ENCODE results near the gene KCNG2.

DNA sequence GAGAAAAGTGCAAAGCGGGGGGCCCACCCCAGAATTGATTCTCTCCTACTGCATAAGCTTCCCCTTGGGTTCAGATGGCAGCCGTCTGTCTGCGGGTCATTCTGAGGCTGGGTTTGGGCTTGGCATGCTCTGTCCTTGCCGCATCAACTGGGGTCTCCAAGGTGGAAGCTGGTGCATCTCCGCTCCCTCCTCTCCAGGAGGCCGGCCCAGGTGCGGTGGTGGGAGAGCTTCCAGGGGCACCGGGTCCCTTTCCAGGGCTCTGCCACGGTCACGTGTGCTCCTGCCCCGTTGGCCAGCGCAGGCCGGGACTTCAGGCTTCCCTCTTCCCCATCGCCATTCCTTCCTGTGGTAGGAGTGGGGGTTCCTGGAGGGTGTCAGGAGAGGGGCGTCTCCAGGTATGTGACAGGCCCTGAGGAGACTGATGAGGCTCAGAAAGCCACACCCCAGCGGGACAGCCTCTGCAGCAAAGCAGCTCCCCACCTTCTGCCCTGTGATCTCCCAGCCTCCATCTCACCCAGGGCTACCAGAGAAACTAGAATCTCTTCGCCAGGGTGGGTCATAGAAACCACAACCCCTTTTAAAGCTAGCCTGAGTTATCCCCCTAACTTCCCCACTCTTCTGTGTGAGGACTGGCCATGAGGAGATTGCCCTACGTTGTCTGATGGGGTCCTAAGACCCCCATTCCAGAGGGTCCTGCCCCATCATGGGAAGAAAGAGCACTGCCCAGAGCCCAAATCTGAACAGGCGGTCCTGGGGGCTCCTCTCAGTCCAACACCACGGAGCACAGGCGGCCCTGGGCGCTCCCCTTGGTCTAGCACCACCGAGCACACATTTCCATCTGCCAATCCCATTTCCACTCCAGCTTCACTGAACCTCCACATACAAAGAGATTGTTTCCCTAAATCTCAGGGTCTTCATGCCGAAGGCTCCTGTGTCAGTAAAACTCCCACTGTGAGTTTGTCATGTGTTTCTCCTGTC lies 77.1 kb downstream of the KCNG2 start:
- TF ChIP-seq, protein P1, sequence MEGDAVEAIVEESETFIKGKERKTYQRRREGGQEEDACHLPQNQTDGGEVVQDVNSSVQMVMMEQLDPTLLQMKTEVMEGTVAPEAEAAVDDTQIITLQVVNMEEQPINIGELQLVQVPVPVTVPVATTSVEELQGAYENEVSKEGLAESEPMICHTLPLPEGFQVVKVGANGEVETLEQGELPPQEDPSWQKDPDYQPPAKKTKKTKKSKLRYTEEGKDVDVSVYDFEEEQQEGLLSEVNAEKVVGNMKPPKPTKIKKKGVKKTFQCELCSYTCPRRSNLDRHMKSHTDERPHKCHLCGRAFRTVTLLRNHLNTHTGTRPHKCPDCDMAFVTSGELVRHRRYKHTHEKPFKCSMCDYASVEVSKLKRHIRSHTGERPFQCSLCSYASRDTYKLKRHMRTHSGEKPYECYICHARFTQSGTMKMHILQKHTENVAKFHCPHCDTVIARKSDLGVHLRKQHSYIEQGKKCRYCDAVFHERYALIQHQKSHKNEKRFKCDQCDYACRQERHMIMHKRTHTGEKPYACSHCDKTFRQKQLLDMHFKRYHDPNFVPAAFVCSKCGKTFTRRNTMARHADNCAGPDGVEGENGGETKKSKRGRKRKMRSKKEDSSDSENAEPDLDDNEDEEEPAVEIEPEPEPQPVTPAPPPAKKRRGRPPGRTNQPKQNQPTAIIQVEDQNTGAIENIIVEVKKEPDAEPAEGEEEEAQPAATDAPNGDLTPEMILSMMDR (IDR thresholded peaks at IDR 0.05), result no peak
- no peak for TF ChIP-seq POLR2A (IDR thresholded peaks at IDR 0.05)

All from body of pancreas (tissue), 4 donors.